GM19452 (cell line): ENCODE measurements around the gene SLC9A7.

Experiments
- ATAC-seq: cut with Tn5 transposase; IDR thresholded peaks from one replicate; pipeline ENCODE4 v1.9.1; 2021; ENCODE audit not compliant: unreplicated experiment

SLC9A7 gene

GRCh38 chrX:46611658-46612362, 147.1 kb downstream of the SLC9A7 start:
- no peak for ATAC-seq

- no peak for ATAC-seq
These were observed 148.8 kb downstream of the SLC9A7 start for GRCh38 chrX:46610070-46610658.

- ATAC-seq, result no peak
These were observed 151.0 kb downstream of the SLC9A7 start for GRCh38 chrX:46607916-46608315.

- no peak for ATAC-seq
These were observed 156.3 kb downstream of the SLC9A7 start for GRCh38 chrX:46602468-46603102.

- no peak for ATAC-seq
These were observed 157.6 kb downstream of the SLC9A7 start for GRCh38 chrX:46601283-46601682.

- no peak for ATAC-seq
These were observed 159.8 kb downstream of the SLC9A7 start for GRCh38 chrX:46599051-46599560.

GRCh38 chrX:46597771-46598170, 161.1 kb downstream of the SLC9A7 start:
- ATAC-seq, result no peak

- no peak for ATAC-seq
These were observed 161.7 kb downstream of the SLC9A7 start for GRCh38 chrX:46597208-46597607.

- ATAC-seq, result no peak
These were observed 163.8 kb downstream of the SLC9A7 start for GRCh38 chrX:46595084-46595483.

- no peak for ATAC-seq
These were observed 168.8 kb downstream of the SLC9A7 start for GRCh38 chrX:46589977-46590723.

- no peak for ATAC-seq
These were observed 170.7 kb downstream of the SLC9A7 start for GRCh38 chrX:46588263-46588662.

GRCh38 chrX:46587753-46588171, 171.2 kb downstream of the SLC9A7 start:
- ATAC-seq, result peak; percentile 11

GRCh38 chrX:46587158-46587557, 171.8 kb downstream of the SLC9A7 start:
- ATAC-seq, result peak; percentile 69

- no peak for ATAC-seq
These were observed 174.2 kb downstream of the SLC9A7 start for GRCh38 chrX:46584736-46585135.

GRCh38 chrX:46582966-46583365, 176.0 kb downstream of the SLC9A7 start:
- ATAC-seq, result no peak

- ATAC-seq, result no peak
These were observed 176.6 kb downstream of the SLC9A7 start for GRCh38 chrX:46582325-46582724.

- no peak for ATAC-seq
These were observed 178.3 kb downstream of the SLC9A7 start for GRCh38 chrX:46580613-46581012.

- no peak for ATAC-seq
These were observed 179.7 kb downstream of the SLC9A7 start for GRCh38 chrX:46579250-46579649.

GRCh38 chrX:46577221-46578005, 181.5 kb downstream of the SLC9A7 start:
- ATAC-seq, result no peak

- no peak for ATAC-seq
These were observed 182.5 kb downstream of the SLC9A7 start for GRCh38 chrX:46576458-46576857.

- no peak for ATAC-seq
These were observed 182.9 kb downstream of the SLC9A7 start for GRCh38 chrX:46575991-46576392.
